PC-9 (cell line): ENCODE measurements around the gene MICALL2.

ENCODE experiments used
- EZH2 ChIP-seq: fragments of 200-600 bp; sonication (generic); IDR thresholded peaks from 2 replicates; pipeline ENCODE4 v1.8.0; 2017; ENCODE audit warnings: antibody characterized with exemption, low read depth
- TF ChIP-seq, protein P1 (sequence below): fragments of 200-600 bp; sonication (generic); conservative IDR thresholded peaks from 2 replicates; pipeline ENCODE4 v1.6.1; 2017; ENCODE audit warnings: mixed run types, antibody characterized with exemption, mild to moderate bottlenecking, moderate library complexity

DNA sequence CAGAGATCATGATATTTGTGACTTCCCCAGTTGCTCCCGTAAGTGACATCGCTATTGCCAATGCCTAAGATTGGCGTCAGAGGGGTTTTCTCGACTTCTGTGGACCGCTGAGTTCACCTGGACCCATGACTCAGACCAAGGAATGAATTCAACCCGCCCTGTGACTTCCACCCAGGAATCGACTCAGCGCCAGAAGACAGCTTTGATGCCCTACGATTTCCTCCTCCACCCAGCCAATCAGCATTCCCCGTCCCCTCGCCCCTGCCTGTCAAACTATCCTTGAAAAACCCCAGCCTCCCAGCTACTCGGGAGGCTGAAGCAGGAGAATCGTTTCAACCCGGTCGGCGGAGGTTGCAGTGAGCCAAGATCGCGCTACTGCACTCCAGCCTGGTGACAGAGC lies 58.3 kb downstream of the MICALL2 start:
- TF ChIP-seq, protein P1, sequence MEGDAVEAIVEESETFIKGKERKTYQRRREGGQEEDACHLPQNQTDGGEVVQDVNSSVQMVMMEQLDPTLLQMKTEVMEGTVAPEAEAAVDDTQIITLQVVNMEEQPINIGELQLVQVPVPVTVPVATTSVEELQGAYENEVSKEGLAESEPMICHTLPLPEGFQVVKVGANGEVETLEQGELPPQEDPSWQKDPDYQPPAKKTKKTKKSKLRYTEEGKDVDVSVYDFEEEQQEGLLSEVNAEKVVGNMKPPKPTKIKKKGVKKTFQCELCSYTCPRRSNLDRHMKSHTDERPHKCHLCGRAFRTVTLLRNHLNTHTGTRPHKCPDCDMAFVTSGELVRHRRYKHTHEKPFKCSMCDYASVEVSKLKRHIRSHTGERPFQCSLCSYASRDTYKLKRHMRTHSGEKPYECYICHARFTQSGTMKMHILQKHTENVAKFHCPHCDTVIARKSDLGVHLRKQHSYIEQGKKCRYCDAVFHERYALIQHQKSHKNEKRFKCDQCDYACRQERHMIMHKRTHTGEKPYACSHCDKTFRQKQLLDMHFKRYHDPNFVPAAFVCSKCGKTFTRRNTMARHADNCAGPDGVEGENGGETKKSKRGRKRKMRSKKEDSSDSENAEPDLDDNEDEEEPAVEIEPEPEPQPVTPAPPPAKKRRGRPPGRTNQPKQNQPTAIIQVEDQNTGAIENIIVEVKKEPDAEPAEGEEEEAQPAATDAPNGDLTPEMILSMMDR, result no peak
- TF ChIP-seq EZH2, result no peak
